IPS DF 6.9 (cell line): ENCODE data around the gene UBE2V1.
"Not testable (repeated sequence)": the region's sequence is repeated elsewhere in the genome, so short reads cannot be mapped to it uniquely, and the experiment has no call there.

Experiments used
- DNase-seq: peaks from one replicate; pipeline ENCODE4 v3.0.0-alpha.2; 2013; ENCODE audit warnings: low read depth, low spot score
- H3K27ac ChIP-seq: one replicate; pipeline ENCODE4 v1.5.1; 2013; ENCODE audit warnings: low read length, control low read depth
- H3K27me3 ChIP-seq: 2 replicates; pipeline ENCODE4 v1.6.1; 2013; ENCODE audit warnings: mild to moderate bottlenecking, low read length; ENCODE audit not compliant: control insufficient read depth, insufficient read depth
- H3K36me3 ChIP-seq: 2 replicates; pipeline ENCODE4 v1.6.1; 2013; ENCODE audit warnings: low read length; ENCODE audit not compliant: control insufficient read depth, insufficient read depth
- H3K4me1 ChIP-seq: 2 replicates; pipeline ENCODE4 v1.6.1; 2013; ENCODE audit warnings: low read length; ENCODE audit not compliant: control insufficient read depth, insufficient read depth
- H3K4me3 ChIP-seq: 2 replicates; pipeline ENCODE4 v1.5.1; 2013; ENCODE audit warnings: mild to moderate bottlenecking, low read length
- H3K9me3 ChIP-seq: 2 replicates; pipeline ENCODE4 v1.6.1; 2013; ENCODE audit warnings: low read length, inconsistent platforms; ENCODE audit not compliant: control insufficient read depth, insufficient read depth
- WGBS: extraction: QIAGEN DNeasy Blood & Tissue Kit; methylation state at CpG from one replicate; pipeline ENCODE4 v1.1.7; 2013; ENCODE audit warnings: mixed read lengths, missing lambda C conversion rate; ENCODE audit not compliant: insufficient read length, insufficient coverage; 5-methylcytosine and 5-hydroxymethylcytosine counted together

Gene UBE2V1

GRCh38 chr20:50102551-50102950, 10.4 kb downstream of the UBE2V1 start:
- DNase-seq, H3K27ac ChIP-seq, H3K4me1 ChIP-seq, H3K36me3 ChIP-seq, H3K9me3 ChIP-seq, H3K4me3 ChIP-seq, H3K27me3 ChIP-seq: not testable (repeated sequence)
- WGBS, result no CpG with 5 or more reads among the region's 14 CpGs

GRCh38 chr20:50101887-50102286, 11.1 kb downstream of the UBE2V1 start:
- Histone ChIP-seq H3K9me3 (no peaks in the 10 kb centered on the region), H3K27ac (no peak overlapping the region), H3K27me3 (no peaks in the 10 kb centered on the region), H3K4me1 (peaks cover 3% of the 10 kb centered on the region; the same call in 1 of the 2 replicates), H3K36me3 (no peaks in the 10 kb centered on the region), H3K4me3 (no peak overlapping the region)
- DNase-seq, result no peak
- WGBS, result no CpG with 5 or more reads among the region's 4 CpGs

GRCh38 chr20:50101281-50101680, 11.7 kb downstream of the UBE2V1 start:
- no CpG with 5 or more reads among the region's 2 CpGs for WGBS
- no peaks in the 10 kb centered on the region for H3K9me3 ChIP-seq
- DNase-seq, result no peak
- H3K4me3 ChIP-seq, result no peak overlapping the region
- peaks cover 3% of the 10 kb centered on the region; the same call in 1 of the 2 replicates for H3K4me1 ChIP-seq
- no peak overlapping the region for H3K27ac ChIP-seq
- H3K27me3 ChIP-seq, result no peaks in the 10 kb centered on the region
- H3K36me3 ChIP-seq, result no peaks in the 10 kb centered on the region

GRCh38 chr20:50100552-50100951, 12.4 kb downstream of the UBE2V1 start:
- H3K27me3 ChIP-seq, result no peaks in the 10 kb centered on the region
- peaks cover 3% of the 10 kb centered on the region; the same call in 1 of the 2 replicates for H3K4me1 ChIP-seq
- no peak for DNase-seq
- no peak overlapping the region for H3K27ac ChIP-seq
- H3K36me3 ChIP-seq, result no peaks in the 10 kb centered on the region
- no peak overlapping the region for H3K4me3 ChIP-seq
- no peaks in the 10 kb centered on the region for H3K9me3 ChIP-seq

GRCh38 chr20:50099565-50099991, 13.4 kb downstream of the UBE2V1 start:
- no peak overlapping the region for H3K27ac ChIP-seq
- H3K4me1 ChIP-seq, result peaks cover 3% of the 10 kb centered on the region; the same call in 1 of the 2 replicates
- no peak for DNase-seq

GRCh38 chr20:50099113-50099512, 13.8 kb downstream of the UBE2V1 start:
- no peak overlapping the region for H3K4me3 ChIP-seq
- no peak for DNase-seq
- no peaks in the 10 kb centered on the region for H3K9me3 ChIP-seq
- H3K36me3 ChIP-seq, result peaks cover 5% of the 10 kb centered on the region; the same call in 1 of the 2 replicates
- peaks cover 3% of the 10 kb centered on the region; the same call in 1 of the 2 replicates for H3K4me1 ChIP-seq
- H3K27me3 ChIP-seq, result no peaks in the 10 kb centered on the region
- WGBS, result no CpG with 5 or more reads among the region's 1 CpG
- no peak overlapping the region for H3K27ac ChIP-seq

More at GRCh38 chr20:50099565-50099991, 13.4 kb downstream of the UBE2V1 start:
- Histone ChIP-seq H3K4me3 (no peak overlapping the region), H3K27me3 (no peaks in the 10 kb centered on the region), H3K36me3 (peaks cover 5% of the 10 kb centered on the region; the same call in 1 of the 2 replicates), H3K9me3 (no peaks in the 10 kb centered on the region)
- no CpG with 5 or more reads among the region's 5 CpGs for WGBS

- WGBS, result no CpG with 5 or more reads among the region's 2 CpGs
- DNase-seq, result no peak
- Histone ChIP-seq H3K4me3 (no peak overlapping the region), H3K9me3 (no peaks in the 10 kb centered on the region), H3K27me3 (no peaks in the 10 kb centered on the region), H3K4me1 (peaks cover 3% of the 10 kb centered on the region; the same call in 1 of the 2 replicates), H3K27ac (no peak overlapping the region), H3K36me3 (peaks cover 5% of the 10 kb centered on the region; the same call in 1 of the 2 replicates)
Observed at GRCh38 chr20:50098259-50098658, 14.7 kb downstream of the UBE2V1 start.

- H3K4me1 ChIP-seq, result peaks cover 3% of the 10 kb centered on the region; the same call in 1 of the 2 replicates
Observed at GRCh38 chr20:50097843-50098242, 15.1 kb downstream of the UBE2V1 start.

GRCh38 chr20:50096237-50096636, 16.7 kb downstream of the UBE2V1 start:
- Histone ChIP-seq H3K27me3 (no peaks in the 10 kb centered on the region), H3K4me1 (peaks cover 2% of the 10 kb centered on the region; the same call in 1 of the 2 replicates), H3K4me3 (no peak overlapping the region), H3K27ac (no peak overlapping the region), H3K36me3 (peaks cover 5% of the 10 kb centered on the region; the same call in 1 of the 2 replicates), H3K9me3 (no peaks in the 10 kb centered on the region)
- no peak for DNase-seq
- WGBS, result no CpG with 5 or more reads among the region's 3 CpGs

More at GRCh38 chr20:50097843-50098242, 15.1 kb downstream of the UBE2V1 start:
- Histone ChIP-seq H3K4me3 (no peak overlapping the region), H3K9me3 (no peaks in the 10 kb centered on the region), H3K27ac (no peak overlapping the region), H3K36me3 (peaks cover 5% of the 10 kb centered on the region; the same call in 1 of the 2 replicates), H3K27me3 (no peaks in the 10 kb centered on the region)
- no peak for DNase-seq
- WGBS, result 100% methylated on average over 1 of the region's 4 CpGs

- peaks cover 5% of the 10 kb centered on the region; the same call in 1 of the 2 replicates for H3K36me3 ChIP-seq
- WGBS, result no CpG with 5 or more reads among the region's 4 CpGs
- no peak for DNase-seq
- H3K27me3 ChIP-seq, result no peaks in the 10 kb centered on the region
- no peaks in the 10 kb centered on the region for H3K9me3 ChIP-seq
- no peak overlapping the region for H3K27ac ChIP-seq
- peaks cover 2% of the 10 kb centered on the region; the same call in 1 of the 2 replicates for H3K4me1 ChIP-seq
- H3K4me3 ChIP-seq, result no peak overlapping the region
Observed at GRCh38 chr20:50095476-50096078, 17.4 kb downstream of the UBE2V1 start.

GRCh38 chr20:50094522-50094921, 18.4 kb downstream of the UBE2V1 start:
- no peaks in the 10 kb centered on the region for H3K27me3 ChIP-seq
- H3K27ac ChIP-seq, result no peak overlapping the region
- peaks cover 5% of the 10 kb centered on the region; the same call in 1 of the 2 replicates for H3K36me3 ChIP-seq
- H3K4me3 ChIP-seq, result no peak overlapping the region
- peaks cover 2% of the 10 kb centered on the region; the same call in 1 of the 2 replicates for H3K4me1 ChIP-seq
- no peak for DNase-seq
- H3K9me3 ChIP-seq, result no peaks in the 10 kb centered on the region
- WGBS, result no CpG with 5 or more reads among the region's 4 CpGs
